Esophagus muscularis mucosa (tissue), 4 donors: ENCODE results near the gene CAMTA1. TPM values are rescaled to one million over a fixed set of nuclear protein-coding genes. Genes with fewer than 3 reads are reported as not detected.
A peak's percentile ranks its signal among the peaks of the same experiment; 100 is the strongest.

Source experiments
- DNase-seq: peaks from one replicate; pipeline ENCODE4 v3.0.0-alpha.2; 2017; ENCODE audit errors: extremely low spot score
- H3K27ac ChIP-seq, 4 donors: fragments of 200-600 bp; sonication (generic); replicated peaks in 1 of 4; 1 replicate in 3 of 4; 2 replicates in 1 of 4; pipeline ENCODE4 v1.5.1; 2016 to 2019; ENCODE audit warnings: mild to moderate bottlenecking in 1 of 4
- H3K27me3 ChIP-seq, 4 donors: fragments of 200-600 bp; sonication (generic); one replicate each; pipeline versions ENCODE4 v1.5.1 to v1.6.0; 2016 to 2019
- H3K36me3 ChIP-seq, 4 donors: fragments of 200-600 bp; sonication (generic); one replicate each; pipeline ENCODE4 v1.5.1; 2016 to 2019
- H3K4me1 ChIP-seq, 4 donors: fragments of 200-600 bp; sonication (generic); one replicate each; pipeline ENCODE4 v1.5.1; 2016 to 2019
- H3K4me3 ChIP-seq, 4 donors: fragments of 200-600 bp; sonication (generic); 1 replicate in 2 of 4; 2 replicates in 2 of 4; pipeline ENCODE4 v1.5.1; 2016 to 2019; ENCODE audit warnings: mild to moderate bottlenecking in 4 of 4, moderate library complexity in 1 of 4
- H3K9me3 ChIP-seq, 4 donors: fragments of 200-600 bp; sonication (generic); 1 replicate in 3 of 4; 2 replicates in 1 of 4; pipeline ENCODE4 v1.5.1; 2016 to 2019
- EP300 ChIP-seq: sonication (generic); formaldehyde crosslinking; IDR thresholded peaks from one replicate; pipeline ENCODE4 v1.6.1; 2017; ENCODE audit warnings: antibody characterized with exemption
- POLR2A ChIP-seq: fragments of 450-650 bp; IDR thresholded peaks from one replicate; pipeline ENCODE4 v1.6.1; 2017; ENCODE audit warnings: antibody characterized with exemption, moderate library complexity, mild to moderate bottlenecking, low read depth
- POLR2AphosphoS5 ChIP-seq, 2 donors: sonication (generic); formaldehyde crosslinking; IDR thresholded peaks; one replicate each; pipeline ENCODE4 v1.6.1; 2017; ENCODE audit warnings: antibody characterized with exemption in 2 of 2
- WGBS: methylation state at CpG from one replicate; pipeline ENCODE4 v1.1.5; 2018; 5-methylcytosine and 5-hydroxymethylcytosine counted together
- intact Hi-C: fragments of 100-400 bp; cut with DNase I; formaldehyde crosslinking; loops from one replicate; pipeline ENCODE4 v1.15.1; 2023
- total RNA-seq, 4 donors: library from RNA; depleted of rRNA; stranded (reverse); fragments of >200 nt; gene quantifications; one replicate each; pipeline versions ENCODE4 v1.1.0 to v1.2.1, GENCODE V29; 2016
- TF ChIP-seq, protein P1 (sequence below), 3 experiments: fragments of 200-600 bp in 2 of 3; fragments of 450-650 bp in 1 of 3; sonication (generic) in 2 of 3; IDR thresholded peaks; one replicate each; pipeline ENCODE4 v1.5.1; 2017 to 2019; ENCODE audit warnings: antibody characterized with exemption in 3 of 3, mild to moderate bottlenecking in 2 of 3, moderate library complexity in 1 of 3

The CAMTA1 gene
- total RNA-seq, 4 donors from 2014 or later: 109 to 226 (median 139) TPM

DNA sequence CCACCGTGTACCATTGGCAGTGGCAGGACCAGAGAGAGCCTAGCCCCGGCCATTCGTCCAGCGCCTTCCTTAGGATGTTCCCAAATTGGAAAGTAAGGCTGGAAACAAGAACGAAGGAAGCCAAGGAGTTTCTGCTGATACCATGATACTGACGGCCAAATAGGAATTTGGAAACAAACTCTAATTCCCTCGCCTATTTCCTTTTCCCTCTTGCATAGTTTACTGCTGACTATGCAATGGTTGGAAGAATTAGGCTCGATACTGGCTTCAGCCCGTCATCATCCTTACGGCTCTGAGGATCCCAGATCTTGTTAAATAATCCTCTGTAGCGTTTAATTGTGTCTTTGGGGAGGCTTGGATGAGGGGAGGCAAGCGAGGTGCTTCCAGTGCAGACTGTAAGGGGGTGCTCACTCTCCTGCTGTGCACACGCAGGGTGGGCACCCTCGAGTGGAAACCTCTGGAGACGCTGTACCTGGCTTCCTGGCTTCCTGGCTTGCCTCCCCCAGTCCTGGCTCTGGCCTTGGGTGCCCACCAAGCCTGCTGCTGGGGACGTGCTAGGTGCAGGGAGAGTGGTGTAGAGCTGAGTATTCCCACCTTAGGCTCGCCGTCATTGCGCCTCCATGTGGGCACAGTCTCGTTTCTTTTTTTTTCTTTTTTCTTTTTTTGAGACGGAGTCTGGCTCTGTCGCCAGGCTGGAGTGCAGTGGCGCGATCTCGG lies 27.4 kb upstream of the CAMTA1 start:
- Histone ChIP-seq H3K4me1 (no peaks in the 10 kb centered on the region), H3K27ac (no peak overlapping the region), H3K9me3 (no peaks in the 10 kb centered on the region), H3K4me3 (no peak overlapping the region), H3K36me3 (no peaks in the 10 kb centered on the region), H3K27me3 (peaks cover 0 to 6% (median 0%) of the 10 kb centered on the region in 4 donors)
- intact Hi-C loops: no loop called here
- TF ChIP-seq POLR2A (no peak), EP300 (no peak), POLR2AphosphoS5 (IDR thresholded peaks at IDR 0.05) (no peak)
- TF ChIP-seq, protein P1, sequence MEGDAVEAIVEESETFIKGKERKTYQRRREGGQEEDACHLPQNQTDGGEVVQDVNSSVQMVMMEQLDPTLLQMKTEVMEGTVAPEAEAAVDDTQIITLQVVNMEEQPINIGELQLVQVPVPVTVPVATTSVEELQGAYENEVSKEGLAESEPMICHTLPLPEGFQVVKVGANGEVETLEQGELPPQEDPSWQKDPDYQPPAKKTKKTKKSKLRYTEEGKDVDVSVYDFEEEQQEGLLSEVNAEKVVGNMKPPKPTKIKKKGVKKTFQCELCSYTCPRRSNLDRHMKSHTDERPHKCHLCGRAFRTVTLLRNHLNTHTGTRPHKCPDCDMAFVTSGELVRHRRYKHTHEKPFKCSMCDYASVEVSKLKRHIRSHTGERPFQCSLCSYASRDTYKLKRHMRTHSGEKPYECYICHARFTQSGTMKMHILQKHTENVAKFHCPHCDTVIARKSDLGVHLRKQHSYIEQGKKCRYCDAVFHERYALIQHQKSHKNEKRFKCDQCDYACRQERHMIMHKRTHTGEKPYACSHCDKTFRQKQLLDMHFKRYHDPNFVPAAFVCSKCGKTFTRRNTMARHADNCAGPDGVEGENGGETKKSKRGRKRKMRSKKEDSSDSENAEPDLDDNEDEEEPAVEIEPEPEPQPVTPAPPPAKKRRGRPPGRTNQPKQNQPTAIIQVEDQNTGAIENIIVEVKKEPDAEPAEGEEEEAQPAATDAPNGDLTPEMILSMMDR (IDR thresholded peaks at IDR 0.05): no peak
- no peak for DNase-seq
- 79% methylated on average over 25 of the region's 25 CpGs for WGBS

GRCh38 chr1:6761196-6761737 lies 24.0 kb upstream of the CAMTA1 start:
- Histone ChIP-seq H3K4me1 (no peaks in the 10 kb centered on the region), H3K4me3 (no peak overlapping the region), H3K9me3 (no peaks in the 10 kb centered on the region), H3K36me3 (no peaks in the 10 kb centered on the region), H3K27ac (no peak overlapping the region), H3K27me3 (peaks cover 0 to 6% (median 0%) of the 10 kb centered on the region in 4 donors)
- TF ChIP-seq POLR2A: no peak
- no peak for TF ChIP-seq EP300
- no peak for TF ChIP-seq POLR2AphosphoS5 (IDR thresholded peaks at IDR 0.05)
- TF ChIP-seq, protein P1 (IDR thresholded peaks at IDR 0.05): no peak
- DNase-seq: no peak
- intact Hi-C loops: no loop called here
- WGBS: 83% methylated on average over 9 of the region's 9 CpGs

DNA sequence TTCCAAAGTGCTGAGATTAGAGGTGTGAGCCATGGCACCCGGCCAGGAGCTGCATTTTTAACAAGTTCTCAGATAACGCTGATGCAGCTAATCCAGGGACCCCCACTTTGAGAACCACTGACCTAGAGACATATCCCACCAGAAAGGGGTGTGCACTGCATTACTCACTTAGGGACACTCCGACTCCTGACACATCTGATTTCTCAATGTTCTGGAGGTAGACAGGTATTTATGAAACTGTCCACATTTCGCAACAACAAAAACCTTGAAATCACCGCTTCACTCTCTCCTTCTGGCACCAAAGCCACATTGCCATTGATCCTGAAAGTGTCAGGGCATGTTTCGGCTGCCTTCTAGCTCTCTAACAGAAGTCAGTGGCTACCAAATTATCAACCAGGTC lies 23.2 kb upstream of the CAMTA1 start:
- 84% methylated on average over 4 of the region's 6 CpGs for WGBS
- Histone ChIP-seq H3K4me1 (no peaks in the 10 kb centered on the region), H3K27ac (no peak overlapping the region), H3K36me3 (no peaks in the 10 kb centered on the region), H3K4me3 (no peak overlapping the region), H3K27me3 (peaks cover 0 to 6% (median 0%) of the 10 kb centered on the region in 4 donors), H3K9me3 (no peaks in the 10 kb centered on the region)
- TF ChIP-seq POLR2AphosphoS5 (IDR thresholded peaks at IDR 0.05) (no peak), EP300 (no peak), POLR2A (no peak)
- TF ChIP-seq, protein P1 (IDR thresholded peaks at IDR 0.05): no peak
- intact Hi-C loops: no loop called here
- no peak for DNase-seq

DNA sequence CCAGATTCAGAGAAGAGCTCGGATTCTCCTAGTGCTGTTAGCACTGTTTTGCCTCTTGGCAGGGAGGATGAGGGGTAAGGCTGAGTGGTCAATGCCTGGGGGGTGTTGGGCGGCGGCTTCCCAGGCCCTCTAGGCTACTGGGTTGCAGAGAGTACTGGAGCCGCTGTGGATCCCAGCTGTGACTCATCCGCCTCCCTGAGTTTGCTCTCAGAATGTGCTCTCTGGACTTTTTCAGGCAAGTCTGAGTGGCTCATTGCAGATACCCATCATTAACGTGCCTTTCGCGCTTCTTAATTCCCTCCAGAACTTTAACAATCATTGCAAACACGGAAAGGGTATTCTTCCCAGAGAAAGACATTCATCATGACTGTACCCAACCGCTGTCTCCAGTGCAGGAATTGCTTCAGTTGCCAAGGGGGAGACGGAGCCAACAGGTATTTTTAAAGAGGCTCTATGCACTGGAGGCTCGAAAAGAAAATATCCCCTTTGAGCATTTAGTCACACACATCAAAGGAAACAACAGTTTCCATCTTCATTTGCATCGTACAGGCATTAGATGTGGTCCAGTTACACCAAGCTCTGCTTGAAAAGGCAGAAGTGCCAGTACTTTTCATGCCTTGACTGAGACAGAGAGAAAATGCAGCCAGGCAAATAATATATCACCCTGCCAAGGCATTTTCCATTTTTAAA lies 14.4 kb upstream of the CAMTA1 start:
- intact Hi-C loops: no loop called here
- peaks cover 6 to 20% (median 14%) of the 10 kb centered on the region in 4 donors for H3K4me1 ChIP-seq
- no peaks in the 10 kb centered on the region for H3K9me3 ChIP-seq
- no peaks in the 10 kb centered on the region for H3K36me3 ChIP-seq
- no peaks in the 10 kb centered on the region for H3K27me3 ChIP-seq
- H3K4me3 ChIP-seq: peak overlapping the region in 1 of 4 donors; percentile 5
- no peak for DNase-seq
- 20% methylated on average over 8 of the region's 13 CpGs for WGBS
- TF ChIP-seq POLR2AphosphoS5 (IDR thresholded peaks at IDR 0.05) (no peak), POLR2A (no peak), EP300 (no peak)
- TF ChIP-seq, protein P1 (IDR thresholded peaks at IDR 0.05): no peak
- H3K27ac ChIP-seq: peak overlapping the region in 3 of 4 donors; percentile 42 to 63 (median 51)
